Spleen (tissue), 11 donors: ENCODE results near the gene ZEB2. TPM values are rescaled to one million over a fixed set of nuclear protein-coding genes. Genes with fewer than 3 reads are reported as not detected.

Experiments
- DNase-seq: peaks from one replicate; pipeline ENCODE4 v3.0.0-alpha.2; 2020
- H3K27ac ChIP-seq, 8 donors: fragments of 200-600 bp; sonication (generic) in 7 of 8; 1 replicate in 4 of 8; 2 replicates in 4 of 8; pipeline versions ENCODE4 v1.5.0 to v1.8.0; 2016 to 2021; ENCODE audit warnings: inconsistent platforms in 4 of 8, mild to moderate bottlenecking in 4 of 8, moderate library complexity in 1 of 8
- H3K27me3 ChIP-seq, 7 donors: fragments of 200-600 bp; sonication (generic) in 6 of 7; replicated peaks in 1 of 7; 1 replicate in 4 of 7; 2 replicates in 3 of 7; pipeline versions ENCODE4 v1.5.0 to v1.8.0; 2016 to 2021; ENCODE audit warnings: inconsistent platforms in 3 of 7, mild to moderate bottlenecking in 1 of 7
- H3K36me3 ChIP-seq, 6 donors: fragments of 200-600 bp; sonication (generic) in 5 of 6; 1 replicate in 4 of 6; 2 replicates in 2 of 6; pipeline versions ENCODE4 v1.5.0 to v1.8.0; 2016 to 2021; ENCODE audit warnings: inconsistent platforms in 2 of 6
- H3K4me1 ChIP-seq, 6 donors: fragments of 200-600 bp; sonication (generic) in 5 of 6; 1 replicate in 3 of 6; 2 replicates in 3 of 6; pipeline versions ENCODE4 v1.5.0 to v1.8.0; 2016 to 2021; ENCODE audit warnings: inconsistent platforms in 3 of 6
- H3K4me3 ChIP-seq, 8 donors: fragments of 200-600 bp; sonication (generic) in 7 of 8; 1 replicate in 4 of 8; 2 replicates in 4 of 8; pipeline versions ENCODE4 v1.5.0 to v1.8.0; 2016 to 2021; ENCODE audit warnings: inconsistent platforms in 4 of 8, mild to moderate bottlenecking in 4 of 8, moderate library complexity in 2 of 8
- H3K9me3 ChIP-seq, 8 donors: fragments of 200-600 bp; sonication (generic) in 7 of 8; 1 replicate in 4 of 8; 2 replicates in 4 of 8; pipeline versions ENCODE4 v1.5.0 to v1.8.0; 2016 to 2021; ENCODE audit warnings: inconsistent platforms in 4 of 8
- CTCF ChIP-seq, 11 experiments: fragments of 200-600 bp in 7 of 11; fragments of 450-650 bp in 4 of 11; sonication (generic) in 4 of 11; IDR thresholded peaks in 8 of 11; conservative IDR thresholded peaks in 3 of 11; 1 replicate in 7 of 11; 2 replicates in 4 of 11; pipeline versions ENCODE4 v1.4.0 to v1.8.0; 2016 to 2021; ENCODE audit warnings: antibody characterized with exemption in 11 of 11, inconsistent platforms in 4 of 11, mild to moderate bottlenecking in 1 of 11
- POLR2A ChIP-seq, 3 donors: fragments of 450-650 bp; IDR thresholded peaks; one replicate each; pipeline ENCODE4 v1.5.1; 2017; ENCODE audit warnings: antibody characterized with exemption in 3 of 3, mild to moderate bottlenecking in 1 of 3
- POLR2AphosphoS5 ChIP-seq, 3 donors: sonication (generic); formaldehyde crosslinking; IDR thresholded peaks; one replicate each; pipeline ENCODE4 v1.5.1; 2017; ENCODE audit warnings: antibody characterized with exemption in 3 of 3
- WGBS, 5 donors: extraction: QIAGEN DNeasy Blood & Tissue Kit in 3 of 5; methylation state at CpG; one replicate each; pipeline versions ENCODE4 v1.1.5 to v1.1.7; 2013 to 2018; 5-methylcytosine and 5-hydroxymethylcytosine counted together
- intact Hi-C: fragments of 100-400 bp; cut with DNase I; formaldehyde crosslinking; loops from one replicate; pipeline ENCODE4 v1.15.0; 2023; ENCODE audit warnings: low total_unique reads
- polyA plus RNA-seq, 3 donors: library from polyadenylated mRNA; stranded (reverse); fragments of 200-250 nt; gene quantifications; one replicate each; pipeline ENCODE4 v1.2.1, GENCODE V29; 2013
- total RNA-seq, 7 donors: library from RNA; depleted of rRNA in 3 of 7; stranded (reverse); fragments of >200 nt in 3 of 7; fragmentation: NEBNext Ultra II Directional in 4 of 7; extraction: Animal tissue kit (Norgen Biotek cat#: 25700) in 4 of 7; gene quantifications; one replicate each; pipeline versions ENCODE4 v1.1.0 to v1.2.1, GENCODE V29; 2016 to 2021
- donor health status: healthy with polysubstance abuse.
- donor health status: DM: no; HTN: no; CAD: no; lungs with moderate emphysema.
- donor health status: DM: no; HTN: no; CAD: no.
- donor health status: Bipolar disorder and iron deficiency.
- donor health status: healthy.
- donor health status: DM: no; HTN: no; CAD: no.
- donor health status: DM: yes; HTN: yes; CAD: no.

ZEB2 gene
- total and polyA plus RNA-seq, 10 donors = 25.5 to 362 (median 240) TPM

- H3K27ac ChIP-seq = peak overlapping the region in 4 of 8 donors; percentile 4 to 49 (median 31)
- H3K36me3 ChIP-seq = peaks cover 0 to 53% (median 0%) of the 10 kb centered on the region in 6 donors
- H3K27me3 ChIP-seq = no peaks in the 10 kb centered on the region
- peaks cover 27 to 95% (median 67%) of the 10 kb centered on the region in 6 donors for H3K4me1 ChIP-seq
- TF ChIP-seq POLR2A (IDR thresholded peaks at IDR 0.05) = no peak
- TF ChIP-seq POLR2AphosphoS5 (IDR thresholded peaks at IDR 0.05) = peak in 1 of 3 donors; percentile 50
- H3K4me3 ChIP-seq = no peak overlapping the region
- DNase-seq = no peak
- 82 to 91% (median 87%) methylated on average over 10 of the region's 10 CpGs for WGBS, 5 donors
- intact Hi-C loops = loop anchor here (10.0 kb wide), 1 partner anchor 48 kb away; no protein-coding TSS in a partner anchor
- H3K9me3 ChIP-seq = no peaks in the 10 kb centered on the region
Observed at GRCh38 chr2:144466637-144467036, 53.3 kb downstream of the ZEB2 start.

GRCh38 chr2:144465749-144466148, 54.2 kb downstream of the ZEB2 start:
- Histone ChIP-seq H3K27me3 (no peaks in the 10 kb centered on the region), H3K4me3 (no peak overlapping the region), H3K4me1 (peaks cover 27 to 95% (median 67%) of the 10 kb centered on the region in 6 donors), H3K36me3 (peaks cover 0 to 54% (median 0%) of the 10 kb centered on the region in 6 donors), H3K27ac (peak overlapping the region in 4 of 8 donors; percentile 2 to 49 (median 12)), H3K9me3 (no peaks in the 10 kb centered on the region)
- TF ChIP-seq CTCF (IDR thresholded peaks at IDR 0.05 in 8 of 11, conservative IDR thresholded peaks at IDR 0.05 in 3 of 11) = no peak
- peak in 1 of 3 donors; percentile 16 for TF ChIP-seq POLR2AphosphoS5 (IDR thresholded peaks at IDR 0.05)
- intact Hi-C loops = loop anchor here (10.0 kb wide), 1 partner anchor 49 kb away; no protein-coding TSS in a partner anchor
- DNase-seq = no peak
- WGBS, 5 donors = 85 to 93% (median 90%) methylated on average over 9 of the region's 9 CpGs

- WGBS, 5 donors = 89 to 96% (median 94%) methylated on average over 5 of the region's 5 CpGs
- TF ChIP-seq CTCF (IDR thresholded peaks at IDR 0.05 in 8 of 11, conservative IDR thresholded peaks at IDR 0.05 in 3 of 11) (no peak), POLR2AphosphoS5 (IDR thresholded peaks at IDR 0.05) (no peak), POLR2A (IDR thresholded peaks at IDR 0.05) (no peak)
- Histone ChIP-seq H3K4me3 (no peak overlapping the region), H3K4me1 (peaks cover 37 to 95% (median 67%) of the 10 kb centered on the region in 6 donors), H3K27ac (peak overlapping the region in 1 of 8 donors; percentile 49), H3K9me3 (no peaks in the 10 kb centered on the region), H3K36me3 (peaks cover 0 to 50% (median 0%) of the 10 kb centered on the region in 6 donors), H3K27me3 (no peaks in the 10 kb centered on the region)
- no peak for DNase-seq
- intact Hi-C loops = loop anchor here (10.0 kb wide), 1 partner anchor 50 kb away; no protein-coding TSS in a partner anchor
Observed at GRCh38 chr2:144464730-144465129, 55.2 kb downstream of the ZEB2 start.

GRCh38 chr2:144463266-144463665, 56.7 kb downstream of the ZEB2 start:
- no peak overlapping the region for H3K4me3 ChIP-seq
- no peaks in the 10 kb centered on the region for H3K27me3 ChIP-seq
- H3K9me3 ChIP-seq = no peaks in the 10 kb centered on the region
- H3K36me3 ChIP-seq = peaks cover 0 to 43% (median 0%) of the 10 kb centered on the region in 6 donors
- H3K4me1 ChIP-seq = peaks cover 46 to 95% (median 67%) of the 10 kb centered on the region in 6 donors
- no peak for TF ChIP-seq POLR2AphosphoS5 (IDR thresholded peaks at IDR 0.05)
- TF ChIP-seq CTCF (IDR thresholded peaks at IDR 0.05 in 8 of 11, conservative IDR thresholded peaks at IDR 0.05 in 3 of 11) = no peak
- TF ChIP-seq POLR2A (IDR thresholded peaks at IDR 0.05) = no peak
- WGBS, 5 donors = 87 to 98% (median 93%) methylated on average over 5 of the region's 5 CpGs
- DNase-seq = no peak
- intact Hi-C loops = loop anchor here (10.0 kb wide), 1 partner anchor 52 kb away; no protein-coding TSS in a partner anchor
- peak overlapping the region in 5 of 8 donors; percentile 59 to 84 (median 72) for H3K27ac ChIP-seq
